ENCODE results near the gene ZC3H6.

Gene ZC3H6

GRCh38 chr2:112342067-112342550 lies 66.7 kb downstream of the ZC3H6 start:
- Histone ChIP-seq H3K4me3 (replicated peaks; ENCODE audit: insufficient read depth, low read length) (no peak overlapping the region), H3K27ac (replicated peaks) (no peak overlapping the region), H3K27me3 (ENCODE audit: insufficient read depth, poor library complexity, severe bottlenecking) (no peaks in the 10 kb centered on the region)
- TF ChIP-seq GABPA (IDR thresholded peaks at IDR 0.05; ENCODE audit: low read depth) (no peak), REST (IDR thresholded peaks at IDR 0.05; ENCODE audit: insufficient replicate concordance, low read depth) (no peak)
- no peak for DNase-seq (ENCODE audit: low read depth in 1 of 2, low spot score in 1 of 2)

GRCh38 chr2:112343827-112344585 lies 68.6 kb downstream of the ZC3H6 start:
- H3K27ac ChIP-seq (replicated peaks) = no peak overlapping the region
- TF ChIP-seq REST (IDR thresholded peaks at IDR 0.05; ENCODE audit: insufficient replicate concordance, low read depth) = no peak
- no peak for TF ChIP-seq SPI1 (IDR thresholded peaks at IDR 0.05; ENCODE audit: borderline replicate concordance, low read depth)
- TF ChIP-seq CTCF (IDR thresholded peaks at IDR 0.05; ENCODE audit: insufficient read depth, low read length) = no peak
- TF ChIP-seq POLR2AphosphoS5 (IDR thresholded peaks at IDR 0.05; ENCODE audit: low read depth) = no peak
- no peak for TF ChIP-seq GABPA (IDR thresholded peaks at IDR 0.05; ENCODE audit: low read depth)
- DNase-seq (ENCODE audit: low read depth in 1 of 2, low spot score in 1 of 2) = no peak

GRCh38 chr2:112345030-112346027 lies 69.9 kb downstream of the ZC3H6 start:
- no peak overlapping the region for H3K4me3 ChIP-seq (replicated peaks; ENCODE audit: insufficient read depth, low read length)
- no peaks in the 10 kb centered on the region for H3K27me3 ChIP-seq (ENCODE audit: insufficient read depth, poor library complexity, severe bottlenecking)
- DNase-seq (ENCODE audit: low read depth in 1 of 2, low spot score in 1 of 2) = no peak
- TF ChIP-seq CTCF (IDR thresholded peaks at IDR 0.05; ENCODE audit: insufficient read depth, low read length) (no peak), REST (IDR thresholded peaks at IDR 0.05; ENCODE audit: insufficient replicate concordance, low read depth) (no peak), SPI1 (IDR thresholded peaks at IDR 0.05; ENCODE audit: borderline replicate concordance, low read depth) (no peak), POLR2AphosphoS5 (IDR thresholded peaks at IDR 0.05; ENCODE audit: low read depth) (no peak), GABPA (IDR thresholded peaks at IDR 0.05; ENCODE audit: low read depth) (no peak)
- no peak overlapping the region for H3K27ac ChIP-seq (replicated peaks)

More at GRCh38 chr2:112343827-112344585, 68.6 kb downstream of the ZC3H6 start:
- Histone ChIP-seq H3K27me3 (ENCODE audit: insufficient read depth, poor library complexity, severe bottlenecking) (no peaks in the 10 kb centered on the region), H3K4me3 (replicated peaks; ENCODE audit: insufficient read depth, low read length) (no peak overlapping the region)
